IMR-90 (cell line): ENCODE measurements around the gene PIEZO2.

Source experiments
- BHLHE40 ChIP-seq: fragments of 150-350 bp; IDR thresholded peaks from 2 replicates; pipeline ENCODE4 v1.6.1; 2016; ENCODE audit warnings: mild to moderate bottlenecking, low read depth, low read length
- CEBPB ChIP-seq: IDR thresholded peaks from 2 replicates; pipeline ENCODE4 v1.6.1; 2012; ENCODE audit warnings: low read depth, low read length, improper control_type of control experiment
- CHD1 ChIP-seq: IDR thresholded peaks from 2 replicates; pipeline ENCODE4 v1.6.1; 2012; ENCODE audit warnings: low read depth, low read length, improper control_type of control experiment
- FOS ChIP-seq: fragments of 150-350 bp; IDR thresholded peaks from 2 replicates; pipeline ENCODE4 v1.6.1; 2016; ENCODE audit warnings: low read depth, low read length
- MAFK ChIP-seq: IDR thresholded peaks from 2 replicates; pipeline ENCODE4 v1.6.1; 2012; ENCODE audit warnings: low read depth, low read length, improper control_type of control experiment
- MAZ ChIP-seq: IDR thresholded peaks from 2 replicates; pipeline ENCODE4 v1.6.1; 2012; ENCODE audit warnings: low read depth, mild to moderate bottlenecking, low read length, improper control_type of control experiment, moderate library complexity, borderline replicate concordance
- MXI1 ChIP-seq: IDR thresholded peaks from 2 replicates; pipeline ENCODE4 v1.6.1; 2012; ENCODE audit warnings: low read depth, mild to moderate bottlenecking, low read length, moderate library complexity, borderline replicate concordance
- POLR2A ChIP-seq: IDR thresholded peaks from 2 replicates; pipeline ENCODE4 v1.6.1; 2012; ENCODE audit warnings: mild to moderate bottlenecking, low read depth, low read length
- RAD21 ChIP-seq: IDR thresholded peaks from 2 replicates; pipeline ENCODE4 v1.6.1; 2012; ENCODE audit warnings: low read length, improper control_type of control experiment
- RFX5 ChIP-seq: IDR thresholded peaks from 2 replicates; pipeline ENCODE4 v1.8.0; 2012; ENCODE audit warnings: low read depth, mild to moderate bottlenecking, low read length, moderate library complexity
- TF ChIP-seq, protein P1 (sequence below): conservative IDR thresholded peaks from 2 replicates; pipeline ENCODE4 v1.5.1; 2012; ENCODE audit warnings: mild to moderate bottlenecking, low read depth, low read length, improper control_type of control experiment
- TF ChIP-seq, protein P2 (sequence below): fragments of 150-350 bp; IDR thresholded peaks from 2 replicates; pipeline ENCODE4 v1.6.1; 2017; ENCODE audit warnings: mild to moderate bottlenecking, antibody characterized with exemption, low read length, low read depth
- TF ChIP-seq, protein P3 (sequence below): fragments of 150-350 bp; IDR thresholded peaks from 2 replicates; pipeline ENCODE4 v1.6.1; 2016; ENCODE audit warnings: low read depth, mild to moderate bottlenecking, low read length, moderate library complexity, borderline replicate concordance

DNA sequence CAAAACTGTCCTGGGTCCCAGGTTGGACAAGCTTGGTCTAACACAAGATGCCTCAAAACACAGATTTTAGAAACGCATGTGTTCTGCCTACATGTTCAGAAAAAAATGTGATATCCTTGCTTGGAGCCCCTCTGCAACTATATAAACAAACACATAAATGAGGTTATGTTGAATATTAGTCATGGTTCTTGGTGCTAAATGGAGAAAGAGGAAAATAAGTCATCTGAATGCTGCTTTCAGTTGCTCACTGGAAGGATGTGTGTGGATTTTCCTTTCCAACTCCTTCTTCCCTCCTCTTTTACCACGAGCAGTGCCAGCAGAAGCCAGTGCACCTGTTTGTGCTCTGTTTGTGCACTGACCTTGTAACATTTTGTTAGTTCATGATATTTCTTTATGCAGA, 85.3 kb downstream of the PIEZO2 start:
- TF ChIP-seq CHD1 (no peak), FOS (no peak), RFX5 (no peak), POLR2A (no peak), MAFK (no peak), RAD21 (no peak), BHLHE40 (no peak), MAZ (no peak), CEBPB (no peak), MXI1 (no peak)
- TF ChIP-seq, protein P1, sequence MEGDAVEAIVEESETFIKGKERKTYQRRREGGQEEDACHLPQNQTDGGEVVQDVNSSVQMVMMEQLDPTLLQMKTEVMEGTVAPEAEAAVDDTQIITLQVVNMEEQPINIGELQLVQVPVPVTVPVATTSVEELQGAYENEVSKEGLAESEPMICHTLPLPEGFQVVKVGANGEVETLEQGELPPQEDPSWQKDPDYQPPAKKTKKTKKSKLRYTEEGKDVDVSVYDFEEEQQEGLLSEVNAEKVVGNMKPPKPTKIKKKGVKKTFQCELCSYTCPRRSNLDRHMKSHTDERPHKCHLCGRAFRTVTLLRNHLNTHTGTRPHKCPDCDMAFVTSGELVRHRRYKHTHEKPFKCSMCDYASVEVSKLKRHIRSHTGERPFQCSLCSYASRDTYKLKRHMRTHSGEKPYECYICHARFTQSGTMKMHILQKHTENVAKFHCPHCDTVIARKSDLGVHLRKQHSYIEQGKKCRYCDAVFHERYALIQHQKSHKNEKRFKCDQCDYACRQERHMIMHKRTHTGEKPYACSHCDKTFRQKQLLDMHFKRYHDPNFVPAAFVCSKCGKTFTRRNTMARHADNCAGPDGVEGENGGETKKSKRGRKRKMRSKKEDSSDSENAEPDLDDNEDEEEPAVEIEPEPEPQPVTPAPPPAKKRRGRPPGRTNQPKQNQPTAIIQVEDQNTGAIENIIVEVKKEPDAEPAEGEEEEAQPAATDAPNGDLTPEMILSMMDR: no peak
- TF ChIP-seq, protein P2, sequence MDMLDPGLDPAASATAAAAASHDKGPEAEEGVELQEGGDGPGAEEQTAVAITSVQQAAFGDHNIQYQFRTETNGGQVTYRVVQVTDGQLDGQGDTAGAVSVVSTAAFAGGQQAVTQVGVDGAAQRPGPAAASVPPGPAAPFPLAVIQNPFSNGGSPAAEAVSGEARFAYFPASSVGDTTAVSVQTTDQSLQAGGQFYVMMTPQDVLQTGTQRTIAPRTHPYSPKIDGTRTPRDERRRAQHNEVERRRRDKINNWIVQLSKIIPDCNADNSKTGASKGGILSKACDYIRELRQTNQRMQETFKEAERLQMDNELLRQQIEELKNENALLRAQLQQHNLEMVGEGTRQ: no peak
- TF ChIP-seq, protein P3, sequence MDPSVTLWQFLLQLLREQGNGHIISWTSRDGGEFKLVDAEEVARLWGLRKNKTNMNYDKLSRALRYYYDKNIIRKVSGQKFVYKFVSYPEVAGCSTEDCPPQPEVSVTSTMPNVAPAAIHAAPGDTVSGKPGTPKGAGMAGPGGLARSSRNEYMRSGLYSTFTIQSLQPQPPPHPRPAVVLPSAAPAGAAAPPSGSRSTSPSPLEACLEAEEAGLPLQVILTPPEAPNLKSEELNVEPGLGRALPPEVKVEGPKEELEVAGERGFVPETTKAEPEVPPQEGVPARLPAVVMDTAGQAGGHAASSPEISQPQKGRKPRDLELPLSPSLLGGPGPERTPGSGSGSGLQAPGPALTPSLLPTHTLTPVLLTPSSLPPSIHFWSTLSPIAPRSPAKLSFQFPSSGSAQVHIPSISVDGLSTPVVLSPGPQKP: no peak
